OCI-LY3 (cell line): ENCODE data around the gene HOXA5.

Experiments used
- H2AFZ ChIP-seq: fragments of 200-600, 300-600 bp; shearing (Covaris generic); 2 replicates; pipeline ENCODE4 v1.6.0; 2014; ENCODE audit warnings: antibody characterized with exemption, low read depth, low read length
- H3K27ac ChIP-seq: fragments of 200-600, 300-600 bp; sonication (generic); 2 replicates; pipeline ENCODE4 v1.5.1; 2014; ENCODE audit warnings: mild to moderate bottlenecking, low read length, moderate library complexity, mixed read lengths
- H3K27me3 ChIP-seq: fragments of 200-600, 300-600 bp; sonication (generic); 2 replicates; pipeline ENCODE4 v1.6.1; 2014; ENCODE audit warnings: low read depth, low read length, mixed read lengths
- H3K36me3 ChIP-seq: fragments of 200-600, 300-600 bp; sonication (generic); replicated peaks from 2 replicates; pipeline ENCODE3; 2014; ENCODE audit warnings: low read depth, low read length, mixed read lengths
- H3K4me1 ChIP-seq: fragments of 300-600, 200-600 bp; sonication (generic); 2 replicates; pipeline ENCODE4 v1.6.1; 2014; ENCODE audit warnings: low read length, mixed read lengths
- H3K4me2 ChIP-seq: fragments of 200-600, 300-600 bp; sonication (generic); 2 replicates; pipeline ENCODE4 v1.6.1; 2014; ENCODE audit warnings: low read length, mixed read lengths
- H3K4me3 ChIP-seq: fragments of 300-600, 200-600 bp; sonication (generic); 2 replicates; pipeline ENCODE4 v1.5.1; 2014; ENCODE audit warnings: antibody characterized with exemption, mild to moderate bottlenecking, low read length, moderate library complexity
- H3K79me2 ChIP-seq: fragments of 300-600, 200-600 bp; shearing (Covaris generic); 2 replicates; pipeline ENCODE4 v1.6.1; 2014; ENCODE audit warnings: mild to moderate bottlenecking, low read length, mixed read lengths
- H3K9ac ChIP-seq: fragments of 300-600, 200-600 bp; shearing (Covaris generic); 2 replicates; pipeline ENCODE4 v1.6.0; 2014; ENCODE audit warnings: mild to moderate bottlenecking, low read length, moderate library complexity
- H3K9me3 ChIP-seq: fragments of 200-600, 300-600 bp; shearing (Covaris generic); 2 replicates; pipeline ENCODE4 v1.6.1; 2014; ENCODE audit warnings: low read length, mixed read lengths; ENCODE audit not compliant: insufficient read depth
- H4K20me1 ChIP-seq: fragments of 200-600, 300-600 bp; sonication (generic); 2 replicates; pipeline ENCODE4 v1.6.1; 2016; ENCODE audit warnings: low read length, mixed read lengths; ENCODE audit not compliant: insufficient read depth
- EZH2phosphoT487 ChIP-seq: fragments of 200-600 bp; shearing (Covaris generic); IDR thresholded peaks from 2 replicates; pipeline ENCODE4 v1.6.1; 2018; ENCODE audit warnings: antibody characterized with exemption, mixed run types, low read depth
- TF ChIP-seq, protein P1 (sequence below): fragments of 200-600, 300-600 bp; sonication (generic); IDR thresholded peaks from 2 replicates; pipeline ENCODE4 v1.5.1; 2014; ENCODE audit warnings: antibody characterized with exemption, low read length, low read depth

Gene HOXA5

DNA sequence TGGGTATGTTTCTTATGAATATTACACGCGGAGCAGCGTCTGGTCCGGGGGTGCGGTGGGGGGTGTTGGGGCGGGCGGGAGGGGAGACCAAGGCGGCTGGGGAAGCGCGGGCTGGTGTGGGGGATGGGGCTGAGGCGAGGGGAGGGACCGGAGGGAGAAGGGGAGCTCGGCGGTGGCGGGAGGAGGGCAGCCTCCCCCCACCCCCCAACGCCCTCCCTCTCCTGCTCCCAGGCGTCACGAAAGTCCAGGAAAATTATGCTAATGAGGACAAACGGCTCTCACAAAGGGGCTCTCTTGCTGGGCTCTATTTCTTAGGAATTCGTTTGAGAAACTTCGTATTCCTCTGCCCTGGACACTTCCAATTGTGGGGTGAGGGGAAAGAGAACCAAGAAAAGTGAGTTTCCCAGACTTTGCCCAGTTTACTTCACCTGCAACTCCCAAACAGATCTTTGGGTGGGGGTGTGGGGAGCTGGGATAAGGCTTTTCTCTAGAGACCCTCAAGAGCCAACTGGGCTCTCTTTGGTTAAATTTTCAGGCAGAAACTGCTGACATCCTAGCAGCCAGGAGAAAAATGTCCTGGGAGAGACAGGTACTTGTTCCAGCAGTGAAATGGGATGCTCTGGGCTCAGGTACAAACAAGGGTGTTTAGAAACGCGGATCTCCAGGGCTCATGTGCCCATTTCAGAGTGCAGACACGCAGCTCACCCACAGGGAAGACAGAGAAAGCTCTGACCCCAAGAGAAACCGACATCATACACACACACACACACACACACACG is 29.3 kb downstream of the HOXA5 start:
- no peak overlapping the region for H3K4me2 ChIP-seq
- H2AFZ ChIP-seq = no peak overlapping the region
- no peak overlapping the region for H3K4me3 ChIP-seq
- no peaks in the 10 kb centered on the region for H3K36me3 ChIP-seq
- no peak overlapping the region for H3K9ac ChIP-seq
- H3K4me1 ChIP-seq = no peaks in the 10 kb centered on the region
- no peaks in the 10 kb centered on the region for H3K9me3 ChIP-seq
- no peak overlapping the region for H3K27ac ChIP-seq
- TF ChIP-seq, protein P1, sequence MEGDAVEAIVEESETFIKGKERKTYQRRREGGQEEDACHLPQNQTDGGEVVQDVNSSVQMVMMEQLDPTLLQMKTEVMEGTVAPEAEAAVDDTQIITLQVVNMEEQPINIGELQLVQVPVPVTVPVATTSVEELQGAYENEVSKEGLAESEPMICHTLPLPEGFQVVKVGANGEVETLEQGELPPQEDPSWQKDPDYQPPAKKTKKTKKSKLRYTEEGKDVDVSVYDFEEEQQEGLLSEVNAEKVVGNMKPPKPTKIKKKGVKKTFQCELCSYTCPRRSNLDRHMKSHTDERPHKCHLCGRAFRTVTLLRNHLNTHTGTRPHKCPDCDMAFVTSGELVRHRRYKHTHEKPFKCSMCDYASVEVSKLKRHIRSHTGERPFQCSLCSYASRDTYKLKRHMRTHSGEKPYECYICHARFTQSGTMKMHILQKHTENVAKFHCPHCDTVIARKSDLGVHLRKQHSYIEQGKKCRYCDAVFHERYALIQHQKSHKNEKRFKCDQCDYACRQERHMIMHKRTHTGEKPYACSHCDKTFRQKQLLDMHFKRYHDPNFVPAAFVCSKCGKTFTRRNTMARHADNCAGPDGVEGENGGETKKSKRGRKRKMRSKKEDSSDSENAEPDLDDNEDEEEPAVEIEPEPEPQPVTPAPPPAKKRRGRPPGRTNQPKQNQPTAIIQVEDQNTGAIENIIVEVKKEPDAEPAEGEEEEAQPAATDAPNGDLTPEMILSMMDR = no peak
- TF ChIP-seq EZH2phosphoT487 = no peak
- H3K27me3 ChIP-seq = no peaks in the 10 kb centered on the region
- H4K20me1 ChIP-seq = no peaks in the 10 kb centered on the region
- H3K79me2 ChIP-seq = no peaks in the 10 kb centered on the region

DNA sequence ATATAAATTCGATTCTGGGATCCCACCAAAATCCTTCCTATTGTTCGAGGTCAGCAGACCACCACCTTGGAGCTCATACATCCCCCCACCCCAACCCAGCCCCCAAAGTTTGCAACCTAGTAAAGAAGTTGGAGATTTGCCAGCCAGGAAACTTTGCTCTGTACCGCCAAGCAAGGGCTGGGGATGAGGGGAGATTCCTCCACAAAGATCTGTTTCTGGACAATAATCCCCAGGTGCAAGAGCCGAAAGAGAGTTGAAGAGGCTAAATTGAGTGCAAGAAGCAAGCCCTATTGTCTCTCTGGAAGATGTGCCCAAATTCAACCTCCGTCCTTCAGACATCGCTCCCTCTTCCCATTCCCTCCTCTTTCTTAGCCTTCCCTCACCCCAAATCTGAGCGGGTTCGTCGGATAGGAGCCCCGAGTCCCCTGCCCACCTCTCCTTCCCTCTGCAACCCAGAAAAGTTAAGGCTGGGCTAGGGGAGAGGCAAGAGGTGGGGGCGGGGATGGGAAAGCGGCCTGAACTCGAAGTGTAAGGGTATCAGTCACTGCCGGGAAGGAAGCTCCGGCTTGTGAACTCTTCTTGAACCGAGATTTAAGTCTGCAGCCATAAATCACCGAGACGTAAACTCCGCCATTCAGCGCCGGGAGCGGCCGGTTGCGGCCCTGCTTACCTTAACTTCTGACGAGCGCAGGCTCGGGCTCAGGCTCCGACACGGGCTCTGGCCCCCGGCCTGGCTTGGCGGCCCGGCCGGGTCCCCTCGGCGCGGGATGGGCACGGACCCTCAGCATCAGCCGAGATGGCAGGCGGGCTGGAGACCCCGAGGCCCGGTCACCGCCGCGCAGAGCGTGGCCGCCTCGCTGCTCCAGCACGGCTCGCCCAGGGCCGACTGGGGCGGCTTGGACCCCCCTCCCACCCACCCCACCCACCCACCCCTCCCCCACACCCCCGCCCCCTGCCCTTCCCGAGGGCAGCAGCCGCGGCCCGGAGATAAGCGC is 30.2 kb downstream of the HOXA5 start:
- H3K36me3 ChIP-seq = no peaks in the 10 kb centered on the region
- no peak overlapping the region for H3K27ac ChIP-seq
- H3K79me2 ChIP-seq = no peaks in the 10 kb centered on the region
- no peaks in the 10 kb centered on the region for H4K20me1 ChIP-seq
- no peaks in the 10 kb centered on the region for H3K9me3 ChIP-seq
- no peaks in the 10 kb centered on the region for H3K27me3 ChIP-seq
- H3K4me1 ChIP-seq = no peaks in the 10 kb centered on the region
- H3K4me3 ChIP-seq = no peak overlapping the region
- H3K4me2 ChIP-seq = no peak overlapping the region
- no peak overlapping the region for H2AFZ ChIP-seq
- no peak overlapping the region for H3K9ac ChIP-seq
- TF ChIP-seq, protein P1 = no peak
- TF ChIP-seq EZH2phosphoT487 = no peak

DNA sequence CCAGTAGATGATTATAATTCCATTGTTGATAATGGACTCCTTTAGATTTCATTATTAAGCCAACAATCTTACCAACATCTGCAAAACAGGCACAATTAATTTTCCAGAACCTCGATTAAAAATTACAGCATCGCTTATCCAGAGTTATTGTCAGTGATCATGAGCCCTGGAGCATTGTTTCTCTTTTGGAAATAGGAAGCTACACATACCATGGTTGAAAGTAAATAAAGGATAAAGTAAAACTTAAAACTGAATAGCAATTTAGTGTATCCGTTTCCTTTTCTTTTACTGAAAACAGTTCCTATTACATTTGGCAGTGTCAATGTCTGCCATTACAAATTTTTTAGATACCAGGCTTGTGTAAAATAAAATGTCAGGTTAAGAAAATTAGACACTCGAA is 31.1 kb downstream of the HOXA5 start:
- no peaks in the 10 kb centered on the region for H3K79me2 ChIP-seq
- no peaks in the 10 kb centered on the region for H3K36me3 ChIP-seq
- H2AFZ ChIP-seq = no peak overlapping the region
- no peaks in the 10 kb centered on the region for H3K4me1 ChIP-seq
- no peak overlapping the region for H3K27ac ChIP-seq
- H4K20me1 ChIP-seq = no peaks in the 10 kb centered on the region
- H3K9me3 ChIP-seq = no peaks in the 10 kb centered on the region
- no peaks in the 10 kb centered on the region for H3K27me3 ChIP-seq
- H3K4me2 ChIP-seq = no peak overlapping the region
- no peak overlapping the region for H3K4me3 ChIP-seq
- no peak for TF ChIP-seq EZH2phosphoT487
- TF ChIP-seq, protein P1 = no peak
- H3K9ac ChIP-seq = no peak overlapping the region

DNA sequence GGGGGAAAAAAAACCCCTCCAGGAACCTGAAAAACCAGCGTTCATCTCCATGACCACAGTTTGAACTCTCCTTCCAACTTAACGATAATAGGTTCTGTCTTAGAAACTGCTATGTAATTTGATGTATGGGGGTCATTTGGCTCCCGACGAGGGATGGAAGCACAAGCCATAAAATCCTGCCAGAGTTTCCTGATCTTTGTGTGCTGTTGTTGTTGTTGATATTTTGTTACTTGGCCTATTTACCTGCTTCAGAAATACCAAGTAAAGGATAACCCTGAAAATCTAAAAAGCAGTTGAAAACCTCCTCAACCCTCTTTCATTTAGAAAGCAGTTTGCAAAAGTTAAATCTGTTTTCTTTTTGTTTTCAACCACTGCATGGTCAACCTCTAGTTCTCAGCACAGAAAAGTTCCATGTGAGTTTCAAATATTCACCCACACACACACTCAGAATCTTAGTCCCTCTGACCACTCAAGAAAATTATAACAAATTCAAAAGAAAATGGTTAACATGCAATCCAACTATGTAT is 31.7 kb downstream of the HOXA5 start:
- TF ChIP-seq, protein P1 = no peak
- TF ChIP-seq EZH2phosphoT487 = no peak
- Histone ChIP-seq H3K9ac (no peak overlapping the region), H3K4me3 (no peak overlapping the region), H2AFZ (no peak overlapping the region), H3K27ac (no peak overlapping the region), H3K4me1 (no peaks in the 10 kb centered on the region), H3K36me3 (no peaks in the 10 kb centered on the region), H3K79me2 (no peaks in the 10 kb centered on the region), H4K20me1 (no peaks in the 10 kb centered on the region), H3K27me3 (no peaks in the 10 kb centered on the region), H3K9me3 (no peaks in the 10 kb centered on the region), H3K4me2 (no peak overlapping the region)
